ENCODE measurements around the gene KLHDC1. TPM values are rescaled to one million over a fixed set of nuclear protein-coding genes. Genes with fewer than 3 reads are reported as not detected.

The KLHDC1 gene
- total and polyA plus RNA-seq, 9 of the 15 experiments (the other 6 are each of a cell fraction or from before 2014, with no cell fraction given) = 0.08 to 0.41 (median 0.18) TPM

DNA sequence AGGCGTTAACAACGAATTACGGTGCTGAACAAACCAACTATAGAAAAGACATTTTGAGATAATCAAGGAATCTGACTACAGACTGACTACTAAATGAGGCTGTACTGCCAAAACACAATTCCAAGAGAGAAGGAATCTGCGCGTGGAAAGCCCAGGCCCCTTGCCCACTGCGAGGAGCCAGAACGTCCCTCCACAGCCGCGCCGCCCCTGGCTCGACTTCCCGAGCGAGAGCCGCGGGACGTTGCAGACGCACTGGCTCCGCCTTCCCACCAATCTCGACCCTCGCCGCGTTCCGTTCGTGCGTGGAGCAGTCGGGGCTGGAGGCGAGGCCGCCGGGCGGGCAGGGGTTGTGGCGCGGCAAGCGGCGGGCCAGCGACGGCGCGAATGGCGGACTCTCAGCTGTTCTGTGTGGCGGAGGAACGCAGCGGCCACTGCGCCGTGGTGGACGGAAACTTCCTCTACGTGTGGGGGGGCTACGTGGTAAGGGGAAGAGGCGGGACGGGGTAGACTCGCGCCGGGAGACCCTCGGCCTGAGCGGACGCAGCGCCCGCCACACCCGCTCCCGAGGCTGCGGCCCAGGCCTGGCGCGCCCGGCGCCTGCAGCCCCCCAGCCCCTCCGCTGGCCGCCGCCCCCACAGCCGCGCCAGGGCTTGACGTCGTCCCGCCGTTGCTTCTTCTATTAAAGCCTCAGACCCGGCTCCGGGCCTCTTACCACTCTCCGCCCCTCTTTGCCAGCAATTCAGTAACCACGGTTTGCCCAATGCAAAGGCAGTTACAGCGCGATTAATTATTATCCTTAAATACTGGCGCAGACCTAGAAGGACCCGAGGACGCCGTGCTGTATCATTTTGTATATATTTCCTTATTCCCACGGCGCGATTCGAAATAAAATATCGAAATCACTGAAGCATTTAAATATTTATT lies at the start of gene KLHDC1 (continued):
- TF ChIP-seq ZFP1 (CRISPR knock-in tag; IDR thresholded peaks at IDR 0.05) (no peak), NCOA6 (IDR thresholded peaks at IDR 0.05) (no peak; the same call in 1 of the 2 replicates), ARNT (IDR thresholded peaks at IDR 0.05) (no peak), ZEB2 (IDR thresholded peaks at IDR 0.05) (no peak), RBM34 (IDR thresholded peaks at IDR 0.05; ENCODE audit: borderline replicate concordance, insufficient read depth, low read length) (no peak), BMI1 (IDR thresholded peaks at IDR 0.05; ENCODE audit: low read length) (no peak), HMGN3 (IDR thresholded peaks at IDR 0.05; ENCODE audit: borderline replicate concordance, extremely low read depth, insufficient read length, low read depth, low read length) (peak; percentile 56), MTA1 (IDR thresholded peaks at IDR 0.05; ENCODE audit: borderline replicate concordance) (no peak), NR2F6 (CRISPR knock-in tag; IDR thresholded peaks at IDR 0.05) (no peak), MYNN (IDR thresholded peaks at IDR 0.05) (no peak), MYNN (CRISPR knock-in tag; IDR thresholded peaks at IDR 0.05) (no peak), RREB1 (CRISPR knock-in tag; IDR thresholded peaks at IDR 0.05) (no peak)
- TF ChIP-seq, protein P1, sequence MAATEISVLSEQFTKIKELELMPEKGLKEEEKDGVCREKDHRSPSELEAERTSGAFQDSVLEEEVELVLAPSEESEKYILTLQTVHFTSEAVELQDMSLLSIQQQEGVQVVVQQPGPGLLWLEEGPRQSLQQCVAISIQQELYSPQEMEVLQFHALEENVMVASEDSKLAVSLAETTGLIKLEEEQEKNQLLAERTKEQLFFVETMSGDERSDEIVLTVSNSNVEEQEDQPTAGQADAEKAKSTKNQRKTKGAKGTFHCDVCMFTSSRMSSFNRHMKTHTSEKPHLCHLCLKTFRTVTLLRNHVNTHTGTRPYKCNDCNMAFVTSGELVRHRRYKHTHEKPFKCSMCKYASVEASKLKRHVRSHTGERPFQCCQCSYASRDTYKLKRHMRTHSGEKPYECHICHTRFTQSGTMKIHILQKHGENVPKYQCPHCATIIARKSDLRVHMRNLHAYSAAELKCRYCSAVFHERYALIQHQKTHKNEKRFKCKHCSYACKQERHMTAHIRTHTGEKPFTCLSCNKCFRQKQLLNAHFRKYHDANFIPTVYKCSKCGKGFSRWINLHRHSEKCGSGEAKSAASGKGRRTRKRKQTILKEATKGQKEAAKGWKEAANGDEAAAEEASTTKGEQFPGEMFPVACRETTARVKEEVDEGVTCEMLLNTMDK (IDR thresholded peaks at IDR 0.05; ENCODE audit: borderline replicate concordance, insufficient read depth, low read depth, low read length, poor library complexity, severe bottlenecking) = no peak
- TF ChIP-seq, protein P2, sequence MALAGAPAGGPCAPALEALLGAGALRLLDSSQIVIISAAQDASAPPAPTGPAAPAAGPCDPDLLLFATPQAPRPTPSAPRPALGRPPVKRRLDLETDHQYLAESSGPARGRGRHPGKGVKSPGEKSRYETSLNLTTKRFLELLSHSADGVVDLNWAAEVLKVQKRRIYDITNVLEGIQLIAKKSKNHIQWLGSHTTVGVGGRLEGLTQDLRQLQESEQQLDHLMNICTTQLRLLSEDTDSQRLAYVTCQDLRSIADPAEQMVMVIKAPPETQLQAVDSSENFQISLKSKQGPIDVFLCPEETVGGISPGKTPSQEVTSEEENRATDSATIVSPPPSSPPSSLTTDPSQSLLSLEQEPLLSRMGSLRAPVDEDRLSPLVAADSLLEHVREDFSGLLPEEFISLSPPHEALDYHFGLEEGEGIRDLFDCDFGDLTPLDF (CRISPR knock-in tag; IDR thresholded peaks at IDR 0.05) = no peak
- TF ChIP-seq, protein P3, sequence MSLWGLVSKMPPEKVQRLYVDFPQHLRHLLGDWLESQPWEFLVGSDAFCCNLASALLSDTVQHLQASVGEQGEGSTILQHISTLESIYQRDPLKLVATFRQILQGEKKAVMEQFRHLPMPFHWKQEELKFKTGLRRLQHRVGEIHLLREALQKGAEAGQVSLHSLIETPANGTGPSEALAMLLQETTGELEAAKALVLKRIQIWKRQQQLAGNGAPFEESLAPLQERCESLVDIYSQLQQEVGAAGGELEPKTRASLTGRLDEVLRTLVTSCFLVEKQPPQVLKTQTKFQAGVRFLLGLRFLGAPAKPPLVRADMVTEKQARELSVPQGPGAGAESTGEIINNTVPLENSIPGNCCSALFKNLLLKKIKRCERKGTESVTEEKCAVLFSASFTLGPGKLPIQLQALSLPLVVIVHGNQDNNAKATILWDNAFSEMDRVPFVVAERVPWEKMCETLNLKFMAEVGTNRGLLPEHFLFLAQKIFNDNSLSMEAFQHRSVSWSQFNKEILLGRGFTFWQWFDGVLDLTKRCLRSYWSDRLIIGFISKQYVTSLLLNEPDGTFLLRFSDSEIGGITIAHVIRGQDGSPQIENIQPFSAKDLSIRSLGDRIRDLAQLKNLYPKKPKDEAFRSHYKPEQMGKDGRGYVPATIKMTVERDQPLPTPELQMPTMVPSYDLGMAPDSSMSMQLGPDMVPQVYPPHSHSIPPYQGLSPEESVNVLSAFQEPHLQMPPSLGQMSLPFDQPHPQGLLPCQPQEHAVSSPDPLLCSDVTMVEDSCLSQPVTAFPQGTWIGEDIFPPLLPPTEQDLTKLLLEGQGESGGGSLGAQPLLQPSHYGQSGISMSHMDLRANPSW (CRISPR knock-in tag; IDR thresholded peaks at IDR 0.05) = no peak

Data from K562 (cell line).